Tibial artery (tissue), 4 donors: Measurements from ENCODE around the gene FBN2.

ENCODE experiments used
- DNase-seq, 2 donors: peaks; one replicate each; pipeline ENCODE4 v3.0.0-alpha.2; 2019
- H3K27ac ChIP-seq, 2 donors: fragments of 200-600 bp; sonication (generic) in 1 of 2; 1 replicate in 1 of 2; 2 replicates in 1 of 2; pipeline ENCODE4 v1.5.1; 2018 to 2019; ENCODE audit warnings: mild to moderate bottlenecking in 1 of 2
- H3K27me3 ChIP-seq, 2 donors: fragments of 200-600 bp; sonication (generic) in 1 of 2; one replicate each; pipeline versions ENCODE4 v1.5.1 to v1.6.0; 2016 to 2019
- H3K36me3 ChIP-seq, 3 donors: fragments of 200-600 bp; sonication (generic) in 2 of 3; one replicate each; pipeline ENCODE4 v1.5.1; 2016 to 2019; ENCODE audit warnings: mild to moderate bottlenecking in 2 of 3
- H3K4me1 ChIP-seq, 4 donors: fragments of 200-600 bp; sonication (generic) in 2 of 4; 1 replicate in 3 of 4; 2 replicates in 1 of 4; pipeline ENCODE4 v1.5.1; 2016 to 2019
- H3K4me3 ChIP-seq, 2 donors: fragments of 200-600 bp; sonication (generic) in 1 of 2; 1 replicate in 1 of 2; 2 replicates in 1 of 2; pipeline ENCODE4 v1.5.1; 2018 to 2019; ENCODE audit warnings: mild to moderate bottlenecking in 2 of 2
- H3K9me3 ChIP-seq, 3 donors: fragments of 200-600 bp; sonication (generic) in 1 of 3; one replicate each; pipeline ENCODE4 v1.5.1; 2016 to 2019
- CTCF ChIP-seq, 2 experiments: fragments of 200-600 bp in 1 of 2; fragments of 450-650 bp in 1 of 2; IDR thresholded peaks; one replicate each; pipeline ENCODE4 v1.5.1; 2017 to 2019; ENCODE audit warnings: antibody characterized with exemption in 2 of 2, mild to moderate bottlenecking in 1 of 2, moderate library complexity in 1 of 2
- intact Hi-C: fragments of 100-400 bp; cut with DNase I; formaldehyde crosslinking; loops from one replicate; pipeline ENCODE4 v1.15.0; 2023; ENCODE audit warnings: low total_unique reads

The FBN2 gene

DNA sequence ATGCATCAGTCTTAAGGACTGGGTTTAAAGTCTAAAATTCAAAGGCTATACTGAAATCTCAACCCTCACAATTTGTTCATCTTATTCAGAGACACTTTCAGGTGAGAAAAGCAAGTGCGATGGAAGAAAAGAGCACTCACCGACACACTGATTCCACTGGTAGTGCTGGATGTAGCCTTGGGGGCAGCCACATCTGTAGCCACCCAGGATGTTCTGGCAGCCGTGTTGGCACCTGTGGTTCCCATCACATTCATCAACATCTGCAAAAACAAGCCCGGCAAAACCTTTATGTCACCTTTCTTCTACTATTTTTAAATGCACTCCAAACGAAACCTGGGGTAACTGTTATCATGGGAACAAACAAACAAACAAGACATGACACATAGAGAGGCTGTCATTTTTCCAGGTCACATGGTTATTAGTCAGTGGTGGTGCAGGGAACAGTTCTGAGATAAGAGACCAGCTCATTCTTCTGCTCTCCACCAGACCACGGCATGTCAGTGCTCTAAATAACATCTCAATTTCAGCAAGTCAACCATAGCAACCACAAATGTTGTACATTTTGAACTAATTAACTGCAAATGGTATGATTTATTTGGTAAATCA lies 266.1 kb downstream of the FBN2 start:
- TF ChIP-seq CTCF (IDR thresholded peaks at IDR 0.05): no peak
- Histone ChIP-seq H3K9me3 (no peaks in the 10 kb centered on the region), H3K4me1 (no peaks in the 10 kb centered on the region), H3K27ac (no peak overlapping the region), H3K27me3 (no peaks in the 10 kb centered on the region), H3K36me3 (no peaks in the 10 kb centered on the region), H3K4me3 (no peak overlapping the region)
- intact Hi-C loops: no loop called here
- DNase-seq: no peak

DNA sequence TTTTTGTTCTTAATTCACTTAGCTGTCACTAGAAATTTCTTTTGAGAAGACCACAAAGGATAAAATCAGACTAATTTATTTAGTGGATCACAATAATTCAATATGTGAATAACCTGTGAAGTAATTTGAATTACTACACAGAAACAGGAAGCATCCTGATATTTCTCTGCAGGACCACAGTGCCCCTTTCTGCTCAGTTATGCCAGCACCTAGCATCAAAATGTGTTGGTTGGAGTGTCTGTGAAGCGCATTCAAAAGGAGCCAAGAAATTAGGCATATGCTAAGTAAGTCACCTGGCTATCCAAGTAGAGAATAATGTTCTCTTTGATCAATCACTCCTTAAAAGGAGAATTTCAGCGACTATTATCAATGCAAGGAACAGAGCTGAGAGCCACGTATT lies 267.0 kb downstream of the FBN2 start:
- no peak overlapping the region for H3K4me3 ChIP-seq
- no peak overlapping the region for H3K27ac ChIP-seq
- no peaks in the 10 kb centered on the region for H3K36me3 ChIP-seq
- H3K9me3 ChIP-seq: no peaks in the 10 kb centered on the region
- intact Hi-C loops: no loop called here
- no peak for DNase-seq
- no peak for TF ChIP-seq CTCF (IDR thresholded peaks at IDR 0.05)
- H3K27me3 ChIP-seq: no peaks in the 10 kb centered on the region
- H3K4me1 ChIP-seq: no peaks in the 10 kb centered on the region

DNA sequence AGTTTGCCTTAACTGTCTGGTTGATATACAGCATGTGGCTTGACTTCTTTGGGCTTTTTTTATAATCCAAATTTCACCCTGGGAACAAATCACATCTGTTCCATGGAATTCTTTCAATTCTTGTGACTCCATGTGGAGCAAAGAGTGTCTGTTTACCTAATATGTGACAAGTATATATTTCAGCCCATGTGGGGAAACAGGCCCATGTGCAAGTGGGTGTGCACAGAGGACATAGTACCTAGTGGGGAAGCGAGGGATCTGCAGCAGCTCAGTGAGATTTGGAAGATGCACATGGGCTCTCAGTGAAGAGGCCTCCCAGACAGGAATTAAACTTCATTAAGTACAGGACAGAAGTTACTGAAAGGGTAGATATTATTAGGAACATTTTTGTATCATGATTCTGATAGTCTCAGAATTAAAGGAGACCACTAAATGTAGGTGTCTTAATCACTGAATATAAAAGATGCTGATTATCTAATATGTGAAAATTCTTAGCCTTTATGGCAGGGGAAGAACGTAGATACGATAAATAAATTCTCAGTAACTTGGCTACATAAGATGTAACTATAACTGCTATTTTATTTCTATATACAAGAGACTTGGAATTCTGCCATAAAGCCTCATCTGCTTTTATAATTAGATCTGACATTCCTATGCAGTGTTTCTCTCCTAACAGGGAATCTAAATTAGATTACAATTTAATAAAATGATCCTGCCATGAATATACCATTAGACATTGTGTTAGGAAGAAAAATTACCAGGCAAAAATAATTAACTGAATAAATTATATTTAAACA lies 273.3 kb downstream of the FBN2 start:
- H3K27ac ChIP-seq: no peak overlapping the region
- no peaks in the 10 kb centered on the region for H3K9me3 ChIP-seq
- TF ChIP-seq CTCF (IDR thresholded peaks at IDR 0.05): no peak
- intact Hi-C loops: no loop called here
- no peak for DNase-seq
- H3K27me3 ChIP-seq: no peaks in the 10 kb centered on the region
- H3K36me3 ChIP-seq: no peaks in the 10 kb centered on the region
- no peak overlapping the region for H3K4me3 ChIP-seq
- no peaks in the 10 kb centered on the region for H3K4me1 ChIP-seq

DNA sequence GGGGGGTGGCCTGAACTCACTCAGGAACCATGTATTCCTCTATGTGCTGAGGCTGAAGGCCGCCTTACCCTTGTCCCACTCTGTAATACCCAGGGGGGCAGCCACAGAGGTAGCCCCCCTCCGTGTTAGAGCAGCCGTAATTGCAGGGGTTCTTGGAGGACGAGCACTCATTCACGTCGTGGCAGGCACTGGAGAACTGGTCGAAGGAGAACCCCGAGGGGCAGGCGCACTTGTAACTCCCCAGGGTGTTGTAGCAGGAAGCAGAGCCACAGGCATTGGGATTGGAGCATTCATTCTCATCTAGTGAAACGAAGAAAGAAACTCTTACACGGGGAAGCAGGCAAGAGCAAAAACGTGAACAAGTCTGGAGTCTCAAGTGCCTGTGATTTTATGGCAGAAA lies 274.7 kb downstream of the FBN2 start:
- no peak overlapping the region for H3K27ac ChIP-seq

GRCh38 chr5:128262911-128263310 lies 275.1 kb downstream of the FBN2 start:
- Histone ChIP-seq H3K4me3 (no peak overlapping the region), H3K36me3 (no peaks in the 10 kb centered on the region), H3K4me1 (no peaks in the 10 kb centered on the region), H3K27ac (no peak overlapping the region), H3K27me3 (no peaks in the 10 kb centered on the region), H3K9me3 (no peaks in the 10 kb centered on the region)
- intact Hi-C loops: no loop called here
- TF ChIP-seq CTCF (IDR thresholded peaks at IDR 0.05): no peak
- DNase-seq: no peak

More for the DNA sequence above, 274.7 kb downstream of the FBN2 start:
- Histone ChIP-seq H3K27me3 (no peaks in the 10 kb centered on the region), H3K9me3 (no peaks in the 10 kb centered on the region), H3K4me1 (no peaks in the 10 kb centered on the region), H3K36me3 (no peaks in the 10 kb centered on the region), H3K4me3 (no peak overlapping the region)
- intact Hi-C loops: no loop called here
- TF ChIP-seq CTCF (IDR thresholded peaks at IDR 0.05): no peak
- DNase-seq: no peak
